HepG2 (cell line): ENCODE data around the gene SCARF1. TPM values are rescaled to one million over a fixed set of nuclear protein-coding genes. Genes with fewer than 3 reads are reported as not detected.

Experiments
- AGO1 ChIP-seq: fragments of 200-400 bp; formaldehyde crosslinking; IDR thresholded peaks from 2 replicates; pipeline ENCODE4 v1.6.1; 2017; ENCODE audit warnings: mild to moderate bottlenecking, low read depth, low read length, moderate library complexity; ENCODE audit not compliant: poor library complexity, severe bottlenecking
- ARID2 ChIP-seq: sonication (generic); formaldehyde crosslinking; IDR thresholded peaks from 2 replicates; pipeline ENCODE4 v1.8.1; 2022; ENCODE audit warnings: mild to moderate bottlenecking, missing genetic modification reagents, borderline replicate concordance
- FOSL2 ChIP-seq: sonication (generic); formaldehyde crosslinking; IDR thresholded peaks from 2 replicates; pipeline ENCODE4 v1.4.0; 2020; ENCODE audit warnings: missing genetic modification reagents
- KDM3A ChIP-seq: IDR thresholded peaks from 2 replicates; pipeline ENCODE4 v1.6.1; 2018; ENCODE audit warnings: low read depth, missing compliant biosample characterization
- KLF13 ChIP-seq: sonication (generic); formaldehyde crosslinking; IDR thresholded peaks from 2 replicates; pipeline ENCODE4 v1.4.0; 2020; ENCODE audit warnings: mild to moderate bottlenecking, missing genetic modification reagents
- NR2F1 ChIP-seq, 2 experiments: fragments of 450-650 bp in 1 of 2; formaldehyde crosslinking in 1 of 2; IDR thresholded peaks; 2 replicates each; pipeline versions ENCODE4 v1.5.0 to v1.6.1; 2016 to 2020; ENCODE audit warnings: mild to moderate bottlenecking in 1 of 2, missing compliant biosample characterization in 1 of 2, missing genetic modification reagents in 1 of 2, moderate library complexity in 1 of 2
- PTBP1 ChIP-seq: fragments of 200-400 bp; formaldehyde crosslinking; IDR thresholded peaks from 2 replicates; pipeline ENCODE4 v1.6.1; 2018; ENCODE audit warnings: low read length, low read depth; ENCODE audit not compliant: poor library complexity, severe bottlenecking
- RAD21 ChIP-seq: fragments of 450-650 bp; formaldehyde crosslinking; IDR thresholded peaks from 2 replicates; pipeline ENCODE4 v1.5.0; 2020; ENCODE audit warnings: mild to moderate bottlenecking
- RAD51 ChIP-seq: fragments of 450-650 bp; IDR thresholded peaks from 2 replicates; pipeline ENCODE4 v1.6.1; 2016; ENCODE audit warnings: borderline replicate concordance
- RNF2 ChIP-seq: fragments of 450-650 bp; conservative IDR thresholded peaks from 2 replicates; pipeline ENCODE4 v1.6.1; 2016; ENCODE audit warnings: low read depth
- SALL1 ChIP-seq: sonication (generic); formaldehyde crosslinking; IDR thresholded peaks from 2 replicates; pipeline ENCODE4 v1.8.0; 2022; ENCODE audit warnings: mild to moderate bottlenecking, missing genetic modification reagents
- TEAD2 ChIP-seq: sonication (generic); formaldehyde crosslinking; IDR thresholded peaks from 2 replicates; pipeline ENCODE4 v1.9.0; 2021; ENCODE audit warnings: missing genetic modification reagents
- ZNF10 ChIP-seq: sonication (generic); formaldehyde crosslinking; IDR thresholded peaks from 2 replicates; pipeline ENCODE4 v1.4.0; 2020; ENCODE audit warnings: mild to moderate bottlenecking, low read depth, missing genetic modification reagents, borderline replicate concordance
- ZNF160 ChIP-seq: sonication (generic); formaldehyde crosslinking; IDR thresholded peaks from 2 replicates; pipeline ENCODE4 v1.8.0; 2022; ENCODE audit warnings: mild to moderate bottlenecking, inconsistent platforms, missing genetic modification reagents
- ZNF326 ChIP-seq: sonication (generic); formaldehyde crosslinking; IDR thresholded peaks from 2 replicates; pipeline ENCODE4 v1.4.0; 2020; ENCODE audit warnings: missing genetic modification reagents, borderline replicate concordance
- ZNF431 ChIP-seq: sonication (generic); formaldehyde crosslinking; IDR thresholded peaks from 2 replicates; pipeline ENCODE4 v1.9.0; 2022; ENCODE audit warnings: missing genetic modification reagents, low read depth, mild to moderate bottlenecking, borderline replicate concordance
- ZNF460 ChIP-seq: sonication (generic); formaldehyde crosslinking; IDR thresholded peaks from 2 replicates; pipeline ENCODE4 v1.5.1; 2020; ENCODE audit warnings: missing genetic modification reagents, mild to moderate bottlenecking, borderline replicate concordance
- ZNF616 ChIP-seq: sonication (generic); formaldehyde crosslinking; IDR thresholded peaks from 2 replicates; pipeline ENCODE4 v1.5.0; 2020; ENCODE audit warnings: low read depth, mild to moderate bottlenecking, missing genetic modification reagents
- ZNF660 ChIP-seq: sonication (generic); formaldehyde crosslinking; IDR thresholded peaks from 2 replicates; pipeline ENCODE4 v1.5.1; 2020; ENCODE audit warnings: mild to moderate bottlenecking, low read depth, missing genetic modification reagents, borderline replicate concordance
- polyA plus RNA-seq, 8 experiments: library from polyadenylated mRNA; depleted of rRNA in 3 of 8; stranded (reverse) in 7 of 8; unstranded in 1 of 8; fragments of >200 nt; fragmentation: Illumina TruSeq in 4 of 8; extraction: Trizol in 4 of 8; gene quantifications; 2 replicates each; pipeline versions ENCODE4 v1.2.1 to v1.2.3, GENCODE V29; 2011 to 2016; ENCODE audit warnings: low read depth in 4 of 8, missing spikeins in 1 of 8, mixed read lengths in 1 of 8; ENCODE audit not compliant: insufficient read depth in 1 of 8
- total RNA-seq, 5 experiments: library from RNA; depleted of rRNA; stranded (reverse); fragments of >200 nt; fragmentation: Illumina TruSeq; extraction: Trizol; gene quantifications; 2 replicates each; pipeline ENCODE4 v1.2.3, GENCODE V29; 2016; ENCODE audit warnings: low read depth in 1 of 5
- TF ChIP-seq, protein P1 (sequence below): sonication (generic); formaldehyde crosslinking; IDR thresholded peaks from 2 replicates; pipeline ENCODE4 v1.4.0; 2020; ENCODE audit warnings: missing genetic modification reagents
- TF ChIP-seq, protein P2 (sequence below): sonication (generic); formaldehyde crosslinking; IDR thresholded peaks from 2 replicates; pipeline ENCODE4 v1.4.0; 2020; ENCODE audit warnings: missing genetic modification reagents
- TF ChIP-seq, protein P3 (sequence below): sonication (generic); formaldehyde crosslinking; IDR thresholded peaks from 2 replicates; pipeline ENCODE4 v1.4.0; 2020; ENCODE audit warnings: mild to moderate bottlenecking, missing genetic modification reagents
- TF ChIP-seq, protein P4 (sequence below): IDR thresholded peaks from 2 replicates; pipeline ENCODE4 v1.6.1; 2016; ENCODE audit warnings: control low read depth
- TF ChIP-seq, protein P5 (sequence below): sonication (generic); formaldehyde crosslinking; IDR thresholded peaks from 2 replicates; pipeline ENCODE4 v1.5.0; 2020; ENCODE audit warnings: mild to moderate bottlenecking, missing genetic modification reagents, moderate library complexity

Gene SCARF1
- total and polyA plus RNA-seq, 2 of the 13 experiments (the other 11 are each of a cell fraction or from before 2014, with no cell fraction given): 0.24 to 0.71 TPM

DNA sequence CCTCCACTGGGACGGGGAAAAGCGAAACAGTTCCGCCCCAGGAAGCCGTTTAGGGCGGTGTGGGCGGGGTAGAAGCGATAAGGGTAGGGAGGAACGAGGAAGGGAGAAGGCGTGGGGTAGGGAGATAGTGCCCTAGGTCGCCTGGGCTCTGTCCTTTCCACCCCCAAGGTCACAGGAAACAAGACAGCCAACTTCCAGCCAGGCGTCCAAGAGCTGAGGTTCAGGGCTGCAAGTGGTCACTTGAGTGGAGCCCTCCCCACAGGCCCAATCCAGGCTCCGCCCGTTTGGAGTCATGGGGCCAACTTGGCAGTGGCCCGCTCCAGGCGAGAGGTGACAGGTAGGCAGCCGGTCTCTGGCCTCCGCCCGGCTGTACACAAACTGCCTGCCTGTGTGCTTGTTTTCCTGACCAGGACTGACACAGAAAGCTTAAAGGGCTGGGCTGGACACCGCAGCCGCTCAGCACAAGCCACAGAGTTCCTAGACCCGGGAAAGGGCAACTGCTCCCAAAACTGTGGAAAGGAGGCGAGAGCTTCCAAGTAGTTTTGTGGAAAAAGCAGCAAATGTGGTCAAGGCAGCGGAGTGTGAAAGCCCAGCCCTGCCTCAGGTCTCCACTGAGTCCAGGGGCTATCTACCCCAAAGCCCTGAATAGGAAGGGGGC is 4.4 kb upstream of the SCARF1 start, which contains the start of gene RILP (continued):
- TF ChIP-seq, protein P1, sequence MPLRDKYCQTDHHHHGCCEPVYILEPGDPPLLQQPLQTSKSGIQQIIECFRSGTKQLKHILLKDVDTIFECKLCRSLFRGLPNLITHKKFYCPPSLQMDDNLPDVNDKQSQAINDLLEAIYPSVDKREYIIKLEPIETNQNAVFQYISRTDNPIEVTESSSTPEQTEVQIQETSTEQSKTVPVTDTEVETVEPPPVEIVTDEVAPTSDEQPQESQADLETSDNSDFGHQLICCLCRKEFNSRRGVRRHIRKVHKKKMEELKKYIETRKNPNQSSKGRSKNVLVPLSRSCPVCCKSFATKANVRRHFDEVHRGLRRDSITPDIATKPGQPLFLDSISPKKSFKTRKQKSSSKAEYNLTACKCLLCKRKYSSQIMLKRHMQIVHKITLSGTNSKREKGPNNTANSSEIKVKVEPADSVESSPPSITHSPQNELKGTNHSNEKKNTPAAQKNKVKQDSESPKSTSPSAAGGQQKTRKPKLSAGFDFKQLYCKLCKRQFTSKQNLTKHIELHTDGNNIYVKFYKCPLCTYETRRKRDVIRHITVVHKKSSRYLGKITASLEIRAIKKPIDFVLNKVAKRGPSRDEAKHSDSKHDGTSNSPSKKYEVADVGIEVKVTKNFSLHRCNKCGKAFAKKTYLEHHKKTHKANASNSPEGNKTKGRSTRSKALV (CRISPR knock-in tag): no peak
- TF ChIP-seq RAD51 (no peak), SALL1 (CRISPR knock-in tag) (peak; percentile 82), ARID2 (CRISPR knock-in tag) (no peak), ZNF431 (CRISPR knock-in tag) (no peak), PTBP1 (no peak), TEAD2 (CRISPR knock-in tag) (no peak), RAD21 (CRISPR knock-in tag) (no peak; the same call in 1 of the 2 replicates), FOSL2 (peak; percentile 33; the same call in 1 of the 2 replicates), RNF2 (no peak), ZNF616 (CRISPR knock-in tag) (no peak), KDM3A (CRISPR knock-in tag) (0 out of 2 replicates have a peak, but pooled peaks have one; percentile 37), ZNF326 (CRISPR knock-in tag) (no peak), ZNF160 (CRISPR knock-in tag) (no peak), KLF13 (CRISPR knock-in tag) (no peak), ZNF660 (CRISPR knock-in tag) (no peak), AGO1 (no peak), ZNF10 (CRISPR knock-in tag) (no peak), NR2F1 (CRISPR knock-in tag; IDR thresholded peaks at IDR 0.05) (no peak), ZNF460 (CRISPR knock-in tag) (no peak)
- TF ChIP-seq, protein P2, sequence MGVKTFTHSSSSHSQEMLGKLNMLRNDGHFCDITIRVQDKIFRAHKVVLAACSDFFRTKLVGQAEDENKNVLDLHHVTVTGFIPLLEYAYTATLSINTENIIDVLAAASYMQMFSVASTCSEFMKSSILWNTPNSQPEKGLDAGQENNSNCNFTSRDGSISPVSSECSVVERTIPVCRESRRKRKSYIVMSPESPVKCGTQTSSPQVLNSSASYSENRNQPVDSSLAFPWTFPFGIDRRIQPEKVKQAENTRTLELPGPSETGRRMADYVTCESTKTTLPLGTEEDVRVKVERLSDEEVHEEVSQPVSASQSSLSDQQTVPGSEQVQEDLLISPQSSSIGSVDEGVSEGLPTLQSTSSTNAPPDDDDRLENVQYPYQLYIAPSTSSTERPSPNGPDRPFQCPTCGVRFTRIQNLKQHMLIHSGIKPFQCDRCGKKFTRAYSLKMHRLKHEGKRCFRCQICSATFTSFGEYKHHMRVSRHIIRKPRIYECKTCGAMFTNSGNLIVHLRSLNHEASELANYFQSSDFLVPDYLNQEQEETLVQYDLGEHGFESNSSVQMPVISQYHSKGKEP: no peak
- TF ChIP-seq, protein P3, sequence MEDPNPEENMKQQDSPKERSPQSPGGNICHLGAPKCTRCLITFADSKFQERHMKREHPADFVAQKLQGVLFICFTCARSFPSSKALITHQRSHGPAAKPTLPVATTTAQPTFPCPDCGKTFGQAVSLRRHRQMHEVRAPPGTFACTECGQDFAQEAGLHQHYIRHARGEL (CRISPR knock-in tag): no peak
- TF ChIP-seq, protein P4, sequence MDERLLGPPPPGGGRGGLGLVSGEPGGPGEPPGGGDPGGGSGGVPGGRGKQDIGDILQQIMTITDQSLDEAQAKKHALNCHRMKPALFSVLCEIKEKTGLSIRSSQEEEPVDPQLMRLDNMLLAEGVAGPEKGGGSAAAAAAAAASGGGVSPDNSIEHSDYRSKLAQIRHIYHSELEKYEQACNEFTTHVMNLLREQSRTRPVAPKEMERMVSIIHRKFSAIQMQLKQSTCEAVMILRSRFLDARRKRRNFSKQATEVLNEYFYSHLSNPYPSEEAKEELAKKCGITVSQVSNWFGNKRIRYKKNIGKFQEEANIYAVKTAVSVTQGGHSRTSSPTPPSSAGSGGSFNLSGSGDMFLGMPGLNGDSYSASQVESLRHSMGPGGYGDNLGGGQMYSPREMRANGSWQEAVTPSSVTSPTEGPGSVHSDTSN (CRISPR knock-in tag): no peak
- TF ChIP-seq, protein P5, sequence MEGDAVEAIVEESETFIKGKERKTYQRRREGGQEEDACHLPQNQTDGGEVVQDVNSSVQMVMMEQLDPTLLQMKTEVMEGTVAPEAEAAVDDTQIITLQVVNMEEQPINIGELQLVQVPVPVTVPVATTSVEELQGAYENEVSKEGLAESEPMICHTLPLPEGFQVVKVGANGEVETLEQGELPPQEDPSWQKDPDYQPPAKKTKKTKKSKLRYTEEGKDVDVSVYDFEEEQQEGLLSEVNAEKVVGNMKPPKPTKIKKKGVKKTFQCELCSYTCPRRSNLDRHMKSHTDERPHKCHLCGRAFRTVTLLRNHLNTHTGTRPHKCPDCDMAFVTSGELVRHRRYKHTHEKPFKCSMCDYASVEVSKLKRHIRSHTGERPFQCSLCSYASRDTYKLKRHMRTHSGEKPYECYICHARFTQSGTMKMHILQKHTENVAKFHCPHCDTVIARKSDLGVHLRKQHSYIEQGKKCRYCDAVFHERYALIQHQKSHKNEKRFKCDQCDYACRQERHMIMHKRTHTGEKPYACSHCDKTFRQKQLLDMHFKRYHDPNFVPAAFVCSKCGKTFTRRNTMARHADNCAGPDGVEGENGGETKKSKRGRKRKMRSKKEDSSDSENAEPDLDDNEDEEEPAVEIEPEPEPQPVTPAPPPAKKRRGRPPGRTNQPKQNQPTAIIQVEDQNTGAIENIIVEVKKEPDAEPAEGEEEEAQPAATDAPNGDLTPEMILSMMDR (CRISPR knock-in tag): peak; percentile 21; the same call in 1 of the 2 replicates
